GM19395 (cell line): ENCODE results near the gene ZNF775.

Experiments
- ATAC-seq: cut with Tn5 transposase; IDR thresholded peaks from one replicate; pipeline ENCODE4 v1.9.1; 2021; ENCODE audit warnings: mild to moderate bottlenecking, moderate library complexity; ENCODE audit not compliant: unreplicated experiment

Gene ZNF775

GRCh38 chr7:150345012-150345411 is 34.1 kb upstream of the ZNF775 start:
- ATAC-seq = no peak

DNA sequence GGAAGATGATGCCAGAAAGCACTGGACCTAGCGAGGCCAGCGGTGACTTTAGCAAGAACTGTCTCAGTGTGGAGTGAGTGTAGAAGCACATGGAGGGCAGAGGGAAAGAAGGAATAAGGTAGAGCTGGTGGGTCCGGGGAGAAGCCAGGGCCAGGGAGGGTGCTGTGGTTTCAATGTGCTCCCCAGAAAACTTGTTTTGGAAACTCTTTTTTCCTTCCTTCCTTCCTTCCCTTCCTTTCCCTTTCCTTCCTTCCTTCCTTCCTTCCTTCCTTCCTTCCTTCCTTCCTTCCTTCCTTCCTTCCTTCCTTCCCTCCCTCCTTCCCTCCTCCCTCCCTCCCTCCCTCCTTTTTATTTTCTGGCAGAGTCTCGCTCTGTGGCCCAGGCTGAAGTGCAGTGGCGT is 32.2 kb upstream of the ZNF775 start:
- ATAC-seq = no peak

DNA sequence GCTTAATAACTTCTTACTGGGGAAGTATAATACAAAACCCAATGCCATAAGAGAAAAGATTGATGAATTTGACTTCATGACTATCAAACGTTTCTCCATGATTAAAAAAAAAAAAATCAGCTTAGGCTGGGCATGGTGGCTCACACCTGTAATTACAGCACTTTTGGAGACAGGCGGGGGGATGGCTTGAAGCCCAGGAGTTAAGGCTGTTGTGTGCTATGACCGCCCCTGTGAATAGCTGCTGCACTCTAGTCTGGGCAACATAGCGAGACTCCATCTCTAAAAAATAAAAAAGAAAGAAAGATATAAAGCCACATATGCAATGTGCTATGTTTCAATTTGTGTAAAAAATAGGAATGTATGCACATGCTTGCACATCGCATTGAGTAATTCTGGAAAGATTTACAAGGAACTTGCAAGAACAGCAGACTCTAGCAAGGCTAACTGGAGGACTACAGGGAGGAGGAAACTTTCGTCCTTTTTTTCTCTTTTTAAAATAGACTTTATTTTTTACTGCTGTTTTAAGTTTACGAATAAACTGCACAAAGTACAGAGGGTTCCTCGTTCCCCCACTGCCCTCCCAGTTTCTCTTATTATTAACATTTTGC is 27.4 kb upstream of the ZNF775 start:
- ATAC-seq = no peak

DNA sequence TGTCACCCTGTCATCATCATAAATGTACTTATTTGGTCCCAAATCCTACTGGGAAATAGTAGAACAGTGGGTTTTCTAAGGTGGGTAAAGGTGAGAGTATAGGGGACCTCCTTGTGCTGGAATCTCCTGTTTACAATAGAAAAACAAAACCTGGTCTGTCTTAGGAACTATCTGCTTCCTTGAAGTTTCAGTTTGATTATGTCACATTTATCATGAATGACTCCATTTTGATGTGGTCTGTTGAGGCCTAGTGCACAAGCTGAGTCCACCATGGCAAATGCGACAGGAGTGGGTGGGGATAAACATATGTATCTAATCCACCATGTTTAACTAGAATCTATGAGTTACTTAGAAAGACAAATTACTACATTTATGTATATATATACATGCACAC is 23.5 kb upstream of the ZNF775 start:
- ATAC-seq = no peak

DNA sequence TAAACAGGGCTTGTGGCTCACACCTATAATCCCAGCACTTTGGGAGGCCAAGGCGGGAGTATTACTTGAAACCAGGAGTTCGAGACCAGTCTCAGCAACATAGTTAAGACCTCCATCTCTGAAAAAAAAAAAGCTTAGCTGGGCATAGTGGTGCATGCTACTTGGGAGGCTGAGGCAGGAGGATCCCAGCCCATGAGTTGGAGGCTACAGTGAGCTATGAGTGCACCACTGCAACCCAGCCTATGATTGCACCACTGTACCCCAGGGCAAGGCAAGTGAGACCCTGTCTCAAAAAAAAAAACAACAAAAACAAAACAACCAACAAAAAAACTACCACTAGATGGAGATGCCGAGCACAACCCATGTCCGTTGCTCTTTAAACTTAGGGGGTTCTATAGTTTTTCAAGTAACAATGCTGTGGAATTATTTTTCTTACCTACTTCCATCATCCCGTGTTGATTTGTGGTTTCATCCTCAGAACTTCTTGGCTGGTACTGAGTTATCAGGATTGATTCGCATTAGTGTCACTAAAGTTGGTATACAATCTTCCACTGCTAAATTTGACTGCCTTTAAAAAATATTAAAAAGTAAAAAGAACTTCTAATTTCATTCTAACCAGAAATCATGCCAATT is 22.7 kb upstream of the ZNF775 start:
- ATAC-seq = no peak

DNA sequence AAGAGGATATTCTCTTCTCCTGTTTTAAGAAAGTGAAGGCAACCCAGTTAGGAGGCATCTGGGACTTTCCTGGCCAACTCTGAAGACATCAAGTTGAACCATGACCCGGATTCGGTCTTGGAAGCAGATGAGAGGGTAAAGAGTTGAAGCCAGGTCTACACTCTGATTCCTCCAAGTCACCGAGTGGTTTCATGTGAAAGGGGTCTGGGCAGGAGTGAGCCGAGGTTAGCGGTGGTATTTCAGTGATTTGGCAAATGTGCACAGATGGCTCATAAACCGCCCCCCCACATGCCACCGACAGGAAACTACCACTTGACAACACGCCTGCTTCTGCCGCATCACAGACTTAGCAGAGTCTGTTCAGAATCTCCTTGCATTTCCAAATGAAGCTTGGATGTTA is 21.9 kb upstream of the ZNF775 start:
- peak; percentile 73 for ATAC-seq

DNA sequence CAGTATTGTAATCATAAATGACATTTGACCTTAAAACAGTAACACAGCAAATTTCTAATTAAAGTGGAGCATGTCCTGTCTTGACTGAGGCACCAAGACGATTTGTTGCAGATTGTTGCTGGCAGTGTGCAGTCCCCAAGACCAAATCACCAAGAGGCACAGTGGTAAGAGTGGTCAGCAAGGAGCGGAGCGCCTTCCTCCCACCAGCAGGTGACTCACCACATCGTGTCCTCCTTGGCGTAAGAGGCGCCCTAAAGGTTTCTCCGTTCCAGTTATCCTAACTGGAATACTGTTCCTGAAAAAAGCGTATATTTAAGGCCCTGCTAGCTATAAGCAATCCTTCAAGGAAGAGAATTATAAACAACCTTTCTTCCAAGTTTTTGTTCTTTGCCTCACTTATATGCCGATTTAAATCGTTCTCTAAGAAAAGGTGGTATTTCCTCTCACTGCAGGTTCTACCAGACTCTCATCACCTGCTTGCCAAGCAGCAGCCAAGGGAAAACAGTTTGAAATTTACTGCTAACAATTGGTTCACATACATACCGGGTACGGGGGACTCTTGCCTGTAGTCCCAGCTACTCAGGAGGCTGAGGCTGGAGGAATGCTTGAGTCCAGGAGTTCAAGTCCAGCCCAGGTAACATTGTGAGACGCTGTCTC is 21.2 kb upstream of the ZNF775 start:
- ATAC-seq = peak; percentile 26

GRCh38 chr7:150358433-150358832 is 20.7 kb upstream of the ZNF775 start:
- no peak for ATAC-seq

GRCh38 chr7:150358988-150359621 is 20.0 kb upstream of the ZNF775 start:
- ATAC-seq = no peak

- no peak for ATAC-seq
Measured at GRCh38 chr7:150359622-150360362, 19.3 kb upstream of the ZNF775 start.

GRCh38 chr7:150360363-150361058 is 18.6 kb upstream of the ZNF775 start:
- no peak for ATAC-seq

- ATAC-seq = no peak
Measured at GRCh38 chr7:150361402-150361801, 17.7 kb upstream of the ZNF775 start.

- no peak for ATAC-seq
Measured at GRCh38 chr7:150361807-150362621, 17.1 kb upstream of the ZNF775 start.

GRCh38 chr7:150363370-150363769 is 15.8 kb upstream of the ZNF775 start:
- no peak for ATAC-seq

DNA sequence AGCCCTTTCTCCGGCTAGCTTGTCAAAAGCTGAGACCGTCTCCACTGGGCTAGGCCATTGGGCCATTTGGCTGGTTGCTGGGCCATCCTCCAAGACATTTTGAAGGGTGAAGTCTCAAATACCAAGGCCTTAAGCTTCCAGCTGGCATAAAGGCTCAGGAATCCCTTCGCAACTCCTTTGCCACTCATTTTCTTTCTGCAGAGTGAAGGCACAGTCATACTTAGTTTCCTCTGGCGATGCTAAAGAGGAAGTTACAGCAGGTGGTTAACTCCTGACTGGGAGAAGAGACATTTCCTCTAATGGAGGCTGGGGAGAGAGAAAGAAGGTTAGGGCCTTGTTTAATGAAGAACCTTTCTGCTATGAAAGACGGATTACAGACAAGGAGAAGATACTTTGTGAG is 15.3 kb upstream of the ZNF775 start:
- peak; percentile 46 for ATAC-seq

DNA sequence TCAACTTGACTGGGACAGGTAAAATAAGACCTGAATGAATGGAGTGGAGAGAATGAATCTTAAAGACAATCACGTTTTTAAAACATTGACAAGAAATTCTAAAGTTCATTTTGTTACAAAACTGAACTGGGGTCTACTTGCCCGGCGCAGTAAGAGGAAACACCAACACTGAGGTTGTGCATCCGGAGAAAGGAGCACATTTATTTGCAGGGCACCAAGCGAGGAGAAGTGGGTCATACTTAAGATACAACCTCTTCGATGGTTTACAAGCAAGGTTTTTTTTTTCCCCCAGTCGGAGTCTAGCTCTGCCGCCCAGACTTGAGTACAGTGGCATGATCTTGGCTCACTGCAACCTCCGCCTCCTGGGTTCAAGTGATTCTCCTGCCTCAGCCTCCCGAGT is 13.9 kb upstream of the ZNF775 start:
- ATAC-seq = no peak

- no peak for ATAC-seq
Measured at GRCh38 chr7:150365673-150366398, 13.3 kb upstream of the ZNF775 start.

GRCh38 chr7:150367677-150368095 is 11.4 kb upstream of the ZNF775 start:
- ATAC-seq = no peak
